ENCODE results near the gene GDF7.
A peak's percentile ranks its signal among the peaks of the same experiment; 100 is the strongest.

The GDF7 gene

DNA sequence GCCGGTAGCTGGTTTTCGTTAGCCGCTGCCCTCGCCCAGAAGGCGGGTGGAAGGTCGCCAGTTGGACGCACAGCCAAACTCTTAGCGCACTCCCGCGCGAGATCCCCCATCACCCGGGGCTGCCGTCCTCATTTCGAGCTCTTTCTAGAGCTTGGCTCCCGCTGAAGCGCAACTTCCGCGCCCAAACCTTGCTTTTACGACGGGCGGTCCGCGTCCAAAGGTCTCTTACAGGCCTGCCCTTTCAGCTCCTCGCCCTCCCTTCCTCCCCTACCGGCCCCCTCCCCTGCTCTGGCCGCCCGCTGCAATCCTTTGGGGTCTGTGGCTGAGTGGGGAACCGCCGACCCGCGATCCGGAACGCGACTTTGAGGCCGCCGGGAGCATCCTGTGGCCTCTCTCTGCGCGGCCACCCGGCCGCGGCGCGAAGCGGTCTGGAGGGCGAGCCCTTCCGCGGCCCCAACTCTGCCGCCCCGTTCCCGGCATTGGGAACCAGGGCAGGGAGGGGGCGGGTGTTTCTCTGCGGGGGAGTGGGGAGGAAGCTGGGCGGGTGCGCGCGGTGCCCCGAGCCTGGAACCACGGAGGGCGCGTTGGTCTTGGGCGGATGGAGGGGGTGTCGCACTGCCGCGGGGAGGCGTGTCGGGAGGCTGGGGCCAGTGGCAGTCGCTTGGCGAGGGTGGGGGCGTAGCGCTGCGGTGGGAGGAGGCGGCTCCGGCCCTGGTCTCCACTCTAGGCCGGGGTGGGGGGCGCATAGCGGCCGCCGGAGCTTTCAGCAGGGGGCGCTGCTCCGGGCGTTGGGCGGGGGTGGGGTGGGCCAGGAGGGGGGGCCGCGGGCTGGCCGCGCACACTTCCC, at the start of gene GDF7:
GDF7 (plus strand) TSS at position 841 of the 847 bp plus-strand sequence. CDS start 96 bp downstream, outside the sequence.
- Histone ChIP-seq H3K36me3 (ENCODE audit: insufficient read depth, low read depth, low read length) (no peaks in the 10 kb centered on the region), H3K9ac (ENCODE audit: low read depth, low read length) (no peak within 1 kb of the TSS), H3K27ac (ENCODE audit: low read length) (no peak within 1 kb of the TSS), H3K27me3 (ENCODE audit: insufficient read depth, low read length) (peaks cover 97% of the 10 kb centered on the region), H3K4me1 (ENCODE audit: insufficient read depth, low read length) (peaks cover 2% of the 10 kb centered on the region; the same call in 1 of the 2 replicates), H3K9me3 (ENCODE audit: insufficient read depth, low read depth, low read length) (no peaks in the 10 kb centered on the region), H3K4me3 (ENCODE audit: low read length) (peak within 1 kb of the TSS; percentile 64)

DNA sequence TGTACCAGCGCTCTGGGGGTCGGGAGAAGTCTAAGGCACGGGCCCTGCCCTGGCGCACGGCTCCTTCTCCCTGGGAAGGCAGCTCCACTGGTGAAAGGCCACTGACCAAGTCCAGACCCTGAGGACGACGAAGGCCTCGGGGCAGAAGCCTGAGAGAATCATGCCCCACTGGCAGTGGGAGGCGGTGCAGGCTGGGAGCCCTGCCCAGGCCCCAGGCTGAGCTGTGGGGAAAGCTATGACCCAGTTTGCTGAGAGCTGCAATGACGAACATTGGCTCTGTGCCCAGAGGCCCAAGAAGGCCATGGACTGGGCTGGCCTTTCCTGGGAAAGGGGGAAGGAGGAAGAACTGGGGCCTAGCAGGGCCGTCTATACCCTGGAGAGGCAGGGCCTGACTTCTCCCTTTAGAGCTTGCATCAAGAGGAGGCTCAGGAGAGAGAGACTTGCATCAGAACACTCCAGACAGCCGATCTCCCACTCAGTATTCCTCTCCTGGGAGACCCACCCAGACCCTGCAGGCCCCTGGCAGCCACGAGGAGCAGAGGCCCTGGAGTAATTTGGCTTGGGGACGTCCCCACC, 49.0 kb upstream of the GDF7 start:
- no peak overlapping the region for H3K27ac ChIP-seq (ENCODE audit: low read length)

DNA sequence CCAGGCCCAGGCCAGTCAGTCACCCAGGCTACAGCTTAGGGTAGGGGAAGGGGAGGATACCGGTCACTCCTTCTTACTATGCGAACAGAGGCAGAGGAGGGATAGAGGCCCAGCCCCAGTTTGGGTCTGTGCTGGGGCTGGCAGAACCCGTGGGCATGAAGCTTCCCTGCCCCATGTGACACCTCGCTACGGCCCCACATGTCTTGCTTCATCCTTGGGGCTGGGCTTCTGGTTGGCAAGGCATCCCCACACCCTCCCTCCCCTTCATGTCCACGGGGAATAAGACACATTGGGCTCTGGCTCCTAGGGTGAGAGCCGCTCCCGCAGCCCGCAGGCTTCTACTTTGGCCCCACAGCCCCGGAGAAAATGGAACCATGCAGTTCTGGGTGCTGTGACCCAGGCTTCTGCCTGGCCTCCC, 48.5 kb upstream of the GDF7 start:
- no peak overlapping the region for H3K9ac ChIP-seq (ENCODE audit: low read depth, low read length)
- no peak overlapping the region for H3K27ac ChIP-seq (ENCODE audit: low read length)
- H3K27me3 ChIP-seq (ENCODE audit: insufficient read depth, low read length), result no peaks in the 10 kb centered on the region
- no peaks in the 10 kb centered on the region for H3K9me3 ChIP-seq (ENCODE audit: insufficient read depth, low read depth, low read length)
- peaks cover 11% of the 10 kb centered on the region for H3K4me1 ChIP-seq (ENCODE audit: insufficient read depth, low read length)
- H3K4me3 ChIP-seq (ENCODE audit: low read length), result no peak overlapping the region
- H3K36me3 ChIP-seq (ENCODE audit: insufficient read depth, low read depth, low read length), result no peaks in the 10 kb centered on the region

More for the DNA sequence above, 49.0 kb upstream of the GDF7 start:
- no peaks in the 10 kb centered on the region for H3K36me3 ChIP-seq (ENCODE audit: insufficient read depth, low read depth, low read length)
- H3K4me3 ChIP-seq (ENCODE audit: low read length), result no peak overlapping the region
- no peak overlapping the region for H3K9ac ChIP-seq (ENCODE audit: low read depth, low read length)
- peaks cover 11% of the 10 kb centered on the region for H3K4me1 ChIP-seq (ENCODE audit: insufficient read depth, low read length)
- H3K27me3 ChIP-seq (ENCODE audit: insufficient read depth, low read length), result no peaks in the 10 kb centered on the region; the same call in 1 of the 2 replicates
- no peaks in the 10 kb centered on the region for H3K9me3 ChIP-seq (ENCODE audit: insufficient read depth, low read depth, low read length)

DNA sequence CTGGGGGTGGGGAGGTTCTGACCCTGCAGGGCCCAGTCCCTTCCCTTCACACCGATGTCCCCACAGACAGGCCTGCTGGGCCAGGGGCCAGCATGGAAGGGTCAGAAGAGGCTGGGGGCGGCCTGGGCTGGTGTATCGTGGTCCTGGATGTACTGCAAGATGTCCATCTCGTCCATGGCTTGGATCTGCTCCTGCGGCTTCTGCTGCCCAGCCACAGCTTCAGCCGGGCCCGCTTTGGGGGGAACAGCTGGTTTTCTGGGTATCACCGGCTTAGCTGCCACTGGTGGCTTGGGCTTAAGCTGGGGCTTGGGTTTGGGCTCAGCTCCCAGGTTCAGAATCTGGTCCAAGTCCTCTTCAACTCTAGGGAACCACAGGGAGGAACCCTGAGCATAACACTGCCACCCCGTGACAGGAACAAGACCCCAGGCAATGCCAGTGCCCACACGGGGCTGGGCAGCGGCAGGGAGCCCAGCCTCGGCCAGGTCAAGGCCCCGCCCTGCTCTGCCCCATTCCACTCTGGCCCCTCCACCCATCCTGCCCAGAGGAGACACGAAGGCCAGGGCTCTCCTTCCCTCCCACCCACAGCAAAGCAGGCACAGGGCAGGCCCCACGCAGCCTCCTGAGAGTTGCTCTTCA, 47.9 kb upstream of the GDF7 start:
- peaks cover 8% of the 10 kb centered on the region for H3K4me1 ChIP-seq (ENCODE audit: insufficient read depth, low read length)
- H3K4me3 ChIP-seq (ENCODE audit: low read length), result no peak overlapping the region
- H3K36me3 ChIP-seq (ENCODE audit: insufficient read depth, low read depth, low read length), result no peaks in the 10 kb centered on the region
- H3K27me3 ChIP-seq (ENCODE audit: insufficient read depth, low read length), result no peaks in the 10 kb centered on the region
- no peak overlapping the region for H3K9ac ChIP-seq (ENCODE audit: low read depth, low read length)
- no peaks in the 10 kb centered on the region for H3K9me3 ChIP-seq (ENCODE audit: insufficient read depth, low read depth, low read length)
- no peak overlapping the region for H3K27ac ChIP-seq (ENCODE audit: low read length)

DNA sequence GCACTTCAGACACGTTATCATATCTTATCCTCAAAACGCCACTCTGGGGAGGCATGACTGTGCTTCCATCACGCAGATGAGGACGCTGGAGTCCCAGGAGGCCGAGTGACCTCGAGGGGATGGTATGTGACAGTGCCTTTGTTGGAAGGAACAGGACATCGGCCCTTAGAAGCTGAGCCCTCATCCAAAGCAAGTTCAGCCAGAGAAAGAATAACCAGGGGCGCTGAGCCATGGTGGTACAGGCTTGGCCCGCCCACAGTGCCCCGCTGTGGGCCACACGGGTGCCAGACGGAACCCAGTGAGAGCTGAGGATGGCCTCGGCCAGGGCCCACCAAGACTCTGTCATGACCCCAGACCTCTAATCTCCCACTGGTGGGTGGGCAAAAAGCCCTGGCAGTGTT, 47.3 kb upstream of the GDF7 start:
- peaks cover 3% of the 10 kb centered on the region; the same call in 1 of the 2 replicates for H3K4me1 ChIP-seq (ENCODE audit: insufficient read depth, low read length)
- H3K36me3 ChIP-seq (ENCODE audit: insufficient read depth, low read depth, low read length), result peaks cover 5% of the 10 kb centered on the region; the same call in 1 of the 2 replicates
- H3K27ac ChIP-seq (ENCODE audit: low read length), result no peak overlapping the region
- no peaks in the 10 kb centered on the region for H3K27me3 ChIP-seq (ENCODE audit: insufficient read depth, low read length)
- H3K9ac ChIP-seq (ENCODE audit: low read depth, low read length), result no peak overlapping the region
- H3K4me3 ChIP-seq (ENCODE audit: low read length), result no peak overlapping the region
- no peaks in the 10 kb centered on the region for H3K9me3 ChIP-seq (ENCODE audit: insufficient read depth, low read depth, low read length)

DNA sequence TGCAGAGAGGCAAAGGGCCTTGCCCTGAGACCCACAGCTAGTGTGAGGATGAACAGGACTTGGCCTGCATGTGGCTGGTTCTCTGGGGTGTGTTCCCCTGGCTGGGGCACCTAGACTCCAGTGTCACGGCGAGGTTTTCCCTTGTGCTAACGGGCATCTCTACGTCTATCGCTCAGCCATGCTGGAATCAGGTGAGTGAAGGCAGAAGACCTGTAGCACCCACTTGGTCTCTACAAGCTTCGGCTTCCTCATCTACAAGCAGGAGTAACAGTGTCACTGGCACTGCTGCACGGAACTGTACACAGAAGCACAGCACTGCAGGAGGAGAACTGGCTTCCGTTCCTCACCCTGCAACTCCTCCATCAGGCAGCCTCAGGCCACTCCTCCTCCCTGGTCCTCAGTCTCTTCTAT, 46.7 kb upstream of the GDF7 start:
- Histone ChIP-seq H3K9me3 (ENCODE audit: insufficient read depth, low read depth, low read length) (no peaks in the 10 kb centered on the region), H3K9ac (ENCODE audit: low read depth, low read length) (no peak overlapping the region), H3K4me1 (ENCODE audit: insufficient read depth, low read length) (no peaks in the 10 kb centered on the region; the same call in 1 of the 2 replicates), H3K27ac (ENCODE audit: low read length) (no peak overlapping the region), H3K36me3 (ENCODE audit: insufficient read depth, low read depth, low read length) (peaks cover 5% of the 10 kb centered on the region; the same call in 1 of the 2 replicates), H3K4me3 (ENCODE audit: low read length) (no peak overlapping the region), H3K27me3 (ENCODE audit: insufficient read depth, low read length) (no peaks in the 10 kb centered on the region)

DNA sequence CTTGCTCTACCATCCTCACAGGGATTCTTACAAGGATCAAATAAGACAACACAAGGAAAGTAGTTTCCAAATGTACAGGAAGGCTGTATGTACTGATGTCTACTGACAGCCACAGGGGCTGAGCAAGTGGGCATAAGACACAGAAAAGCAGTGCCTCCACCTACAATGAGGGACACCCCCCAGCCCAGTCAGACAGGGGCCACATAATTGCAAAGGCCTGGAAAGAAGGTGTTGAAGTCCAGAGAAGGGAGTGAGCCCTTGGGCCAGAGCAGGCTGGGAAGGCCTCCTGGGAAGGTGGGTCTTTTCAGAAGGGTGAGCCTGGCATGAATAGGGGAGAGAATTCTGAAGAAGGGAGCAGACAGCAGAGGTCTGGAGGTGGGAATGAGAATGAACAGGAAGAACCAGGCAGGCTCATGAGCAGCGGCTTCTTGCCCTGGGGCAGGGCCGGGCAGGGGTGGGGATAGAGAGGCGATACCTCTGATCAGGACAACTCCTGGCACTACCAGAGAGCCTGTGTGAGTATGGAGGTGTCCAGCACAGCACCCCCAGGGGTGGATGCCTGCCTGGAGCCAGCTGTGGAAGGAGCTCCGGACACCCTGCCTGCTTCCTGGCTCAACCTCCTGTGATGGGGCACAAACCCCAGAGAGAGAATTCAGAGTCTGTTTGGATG, 46.1 kb upstream of the GDF7 start:
- no peaks in the 10 kb centered on the region for H3K27me3 ChIP-seq (ENCODE audit: insufficient read depth, low read length)
- H3K4me3 ChIP-seq (ENCODE audit: low read length), result no peak overlapping the region
- no peaks in the 10 kb centered on the region for H3K9me3 ChIP-seq (ENCODE audit: insufficient read depth, low read depth, low read length)
- H3K9ac ChIP-seq (ENCODE audit: low read depth, low read length), result no peak overlapping the region
- H3K27ac ChIP-seq (ENCODE audit: low read length), result no peak overlapping the region
- H3K4me1 ChIP-seq (ENCODE audit: insufficient read depth, low read length), result no peaks in the 10 kb centered on the region; the same call in 1 of the 2 replicates
- peaks cover 5% of the 10 kb centered on the region; the same call in 1 of the 2 replicates for H3K36me3 ChIP-seq (ENCODE audit: insufficient read depth, low read depth, low read length)

DNA sequence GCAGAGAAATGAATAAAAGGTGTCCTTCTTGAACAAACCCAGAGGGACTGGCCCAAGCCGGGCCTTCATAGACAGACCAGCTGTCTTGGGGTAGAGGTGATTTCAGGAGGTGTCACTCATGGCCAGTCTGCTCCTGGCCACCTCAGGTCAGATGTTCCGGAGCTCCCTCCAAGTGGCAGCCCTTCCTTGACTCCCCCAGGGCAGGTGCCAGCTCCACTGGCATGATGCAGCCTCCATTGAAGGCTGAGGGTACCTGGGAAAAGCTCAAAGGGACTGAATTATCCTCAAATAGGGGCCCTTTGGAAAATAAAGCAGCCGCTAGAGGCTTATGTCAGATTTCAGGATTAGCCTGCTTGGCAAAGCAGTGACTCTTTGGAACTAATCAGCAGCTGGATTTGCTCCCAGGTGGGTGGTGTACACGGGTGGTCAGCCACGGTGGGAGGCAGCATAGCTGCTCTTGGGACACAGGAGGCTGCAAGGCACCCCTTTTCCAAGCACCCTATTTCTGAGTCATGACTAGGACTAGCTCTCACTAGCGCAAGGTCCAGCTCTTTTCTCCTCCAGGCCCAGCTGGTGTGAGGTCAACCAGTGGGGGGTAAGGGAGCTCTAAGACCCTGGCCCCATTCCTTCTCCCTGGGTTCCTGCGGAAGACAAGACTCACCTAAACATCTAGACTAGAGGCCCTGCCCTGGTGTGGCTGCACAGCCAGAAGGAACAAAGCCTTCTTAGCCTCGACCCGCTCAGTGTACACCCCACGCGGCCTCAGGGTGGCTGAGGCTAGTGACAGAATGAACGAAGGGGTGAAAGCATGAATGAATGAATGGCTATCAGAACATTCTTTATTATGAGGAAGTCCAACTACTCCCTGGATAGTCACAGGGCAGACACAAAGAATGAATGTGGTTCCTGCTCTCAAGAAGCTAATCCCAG, 45.3 kb upstream of the GDF7 start:
- H3K27ac ChIP-seq (ENCODE audit: low read length), result no peak overlapping the region
- no peaks in the 10 kb centered on the region for H3K9me3 ChIP-seq (ENCODE audit: insufficient read depth, low read depth, low read length)
- no peaks in the 10 kb centered on the region; the same call in 1 of the 2 replicates for H3K4me1 ChIP-seq (ENCODE audit: insufficient read depth, low read length)
- H3K4me3 ChIP-seq (ENCODE audit: low read length), result no peak overlapping the region
- no peaks in the 10 kb centered on the region for H3K27me3 ChIP-seq (ENCODE audit: insufficient read depth, low read length)
- no peak overlapping the region for H3K9ac ChIP-seq (ENCODE audit: low read depth, low read length)
- peaks cover 5% of the 10 kb centered on the region; the same call in 1 of the 2 replicates for H3K36me3 ChIP-seq (ENCODE audit: insufficient read depth, low read depth, low read length)

DNA sequence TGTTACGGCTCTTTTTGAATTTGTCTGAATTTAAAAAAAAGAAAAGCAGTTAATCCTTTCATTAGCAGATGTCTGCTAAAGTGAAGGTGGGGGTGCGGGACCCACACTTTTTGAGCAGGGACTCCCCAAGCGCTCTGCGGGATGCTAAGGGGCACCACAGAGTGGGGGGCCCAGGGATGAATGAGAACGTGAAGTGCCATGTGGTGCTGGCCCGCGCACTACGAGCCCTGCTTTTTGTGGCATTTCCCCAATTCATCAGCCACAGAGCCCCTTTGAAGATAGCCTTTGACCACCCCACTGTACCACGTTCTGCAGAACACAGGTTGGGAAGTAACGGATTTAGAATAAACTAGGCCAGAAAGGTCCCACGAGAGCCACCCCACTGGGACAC, 44.7 kb upstream of the GDF7 start:
- H3K4me1 ChIP-seq (ENCODE audit: insufficient read depth, low read length), result no peaks in the 10 kb centered on the region; the same call in 1 of the 2 replicates
- no peak overlapping the region for H3K9ac ChIP-seq (ENCODE audit: low read depth, low read length)
- no peaks in the 10 kb centered on the region for H3K27me3 ChIP-seq (ENCODE audit: insufficient read depth, low read length)
- no peaks in the 10 kb centered on the region for H3K9me3 ChIP-seq (ENCODE audit: insufficient read depth, low read depth, low read length)
- no peak overlapping the region for H3K27ac ChIP-seq (ENCODE audit: low read length)
- H3K36me3 ChIP-seq (ENCODE audit: insufficient read depth, low read depth, low read length), result peaks cover 5% of the 10 kb centered on the region; the same call in 1 of the 2 replicates
- no peak overlapping the region for H3K4me3 ChIP-seq (ENCODE audit: low read length)

DNA sequence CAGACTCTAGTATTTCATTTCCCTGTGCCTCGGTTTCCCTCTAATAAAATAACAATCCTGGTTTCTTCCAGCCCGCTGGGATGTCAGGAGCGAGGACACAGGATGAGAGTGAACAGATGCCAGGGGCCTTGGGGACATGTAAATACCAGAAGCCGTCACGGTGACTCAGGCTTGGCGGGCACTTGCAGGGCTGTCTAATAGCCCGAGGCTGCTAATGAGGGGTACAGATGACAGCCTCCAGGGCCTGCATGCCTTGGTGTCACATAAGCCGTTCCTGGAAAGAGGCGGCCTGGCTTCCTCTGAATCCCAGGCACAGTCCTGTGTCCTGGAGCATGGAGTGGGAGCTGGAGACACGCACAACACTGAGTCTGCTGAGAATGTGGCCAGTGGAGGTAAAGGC, 44.2 kb upstream of the GDF7 start:
- Histone ChIP-seq H3K9me3 (ENCODE audit: insufficient read depth, low read depth, low read length) (no peaks in the 10 kb centered on the region), H3K27ac (ENCODE audit: low read length) (no peak overlapping the region), H3K9ac (ENCODE audit: low read depth, low read length) (no peak overlapping the region), H3K36me3 (ENCODE audit: insufficient read depth, low read depth, low read length) (peaks cover 5% of the 10 kb centered on the region; the same call in 1 of the 2 replicates), H3K4me3 (ENCODE audit: low read length) (no peak overlapping the region), H3K27me3 (ENCODE audit: insufficient read depth, low read length) (no peaks in the 10 kb centered on the region), H3K4me1 (ENCODE audit: insufficient read depth, low read length) (no peaks in the 10 kb centered on the region)

Measured in iPS-20b (cell line).